ENCODE data around the gene HSF4.

The HSF4 gene

GRCh38 chr16:67187175-67187890, 22.8 kb downstream of the HSF4 start:
- no peak for DNase-seq

GRCh38 chr16:67188323-67188722, 23.8 kb downstream of the HSF4 start:
- no peak for DNase-seq

- no peak for DNase-seq
These were observed 24.3 kb downstream of the HSF4 start for GRCh38 chr16:67188798-67189197.

GRCh38 chr16:67190041-67190440, 25.5 kb downstream of the HSF4 start, which contains the start of gene EXOC3L1:
EXOC3L1 (minus strand) TSS chr16:67190136; CDS start chr16:67189676, 460 bp downstream.
- DNase-seq: no peak

GRCh38 chr16:67190448-67191399, 26.2 kb downstream of the HSF4 start:
- DNase-seq: no peak

GRCh38 chr16:67191411-67191994, 27.0 kb downstream of the HSF4 start:
- no peak for DNase-seq

- peak; percentile 90 to 95 for DNase-seq
These were observed 27.6 kb downstream of the HSF4 start, which contains the start of gene E2F4 for GRCh38 chr16:67191995-67192681. E2F4 (plus strand) TSS chr16:67192155; CDS start chr16:67192228, 73 bp downstream.

GRCh38 chr16:67192781-67193361, 28.3 kb downstream of the HSF4 start:
- DNase-seq: no peak

GRCh38 chr16:67193536-67193935, 29.0 kb downstream of the HSF4 start:
- DNase-seq: no peak

- no peak for DNase-seq
These were observed 29.7 kb downstream of the HSF4 start for GRCh38 chr16:67194260-67194659.

GRCh38 chr16:67195676-67196075, 31.1 kb downstream of the HSF4 start:
- no peak for DNase-seq

GRCh38 chr16:67196881-67197280, 32.3 kb downstream of the HSF4 start:
- DNase-seq: no peak

GRCh38 chr16:67197704-67198103, 33.2 kb downstream of the HSF4 start:
- DNase-seq: no peak

- DNase-seq: peak; percentile 17 to 49
These were observed 33.7 kb downstream of the HSF4 start for GRCh38 chr16:67198238-67198734.

- no peak for DNase-seq
These were observed 34.7 kb downstream of the HSF4 start, which contains the start of gene ELMO3 for GRCh38 chr16:67199011-67199807. ELMO3 (plus strand) TSS chr16:67199131; CDS start chr16:67199327, 196 bp downstream.

- DNase-seq: no peak
These were observed 35.3 kb downstream of the HSF4 start for GRCh38 chr16:67199808-67200198.

- no peak for DNase-seq
These were observed 35.9 kb downstream of the HSF4 start for GRCh38 chr16:67200491-67200890.

- DNase-seq: no peak
These were observed 37.1 kb downstream of the HSF4 start for GRCh38 chr16:67201411-67202345.

GRCh38 chr16:67202426-67202825, 37.9 kb downstream of the HSF4 start:
- no peak for DNase-seq

GRCh38 chr16:67202956-67203493, 38.5 kb downstream of the HSF4 start:
- DNase-seq: no peak

Data from hippocampal formation (tissue), 2 donors.